Activated CD8-positive, alpha-beta T cell treated with anti-CD3 and anti-CD28 coated beads for 36 hours (primary cell): ENCODE measurements around the gene FASLG. TPM values are rescaled to one million over a fixed set of nuclear protein-coding genes. Genes with fewer than 3 reads are reported as not detected.
A peak's percentile ranks its signal among the peaks of the same experiment; 100 is the strongest.

Source experiments
- ATAC-seq: fragments of 200-7000 bp; cut with Tn5 transposase; one replicate; pipeline ENCODE4 v1.10.0; 2021; ENCODE audit warnings: mild to moderate bottlenecking, moderate library complexity
- CTCF ChIA-PET: fragments of 350-600 bp; sonication (Branson Sonifier 250); formaldehyde crosslinking; loops from one replicate; lab custom pipeline; 2021; ENCODE audit warnings: antibody characterized with exemption; lab: Charles Lee
- POLR2A ChIA-PET: fragments of 350-600 bp; sonication (Branson Sonifier 250); formaldehyde crosslinking; loops from one replicate; lab custom pipeline; 2021; ENCODE audit warnings: antibody characterized with exemption; lab: Charles Lee
- DNase-seq: peaks from one replicate; pipeline ENCODE4 v3.0.0-alpha.2; 2020
- H3K27ac Mint-ChIP-seq: one replicate; pipeline ENCODE4 v1.8.0; 2021; ENCODE audit warnings: mild to moderate bottlenecking, mixed read lengths
- H3K27me3 Mint-ChIP-seq: one replicate; pipeline ENCODE4 v1.8.0; 2021; ENCODE audit warnings: mixed read lengths
- H3K36me3 Mint-ChIP-seq: one replicate; pipeline ENCODE4 v1.8.0; 2021; ENCODE audit warnings: low read depth, mixed read lengths
- H3K4me1 Mint-ChIP-seq: one replicate; pipeline ENCODE4 v1.8.0; 2021; ENCODE audit warnings: low read depth, mixed read lengths
- H3K4me3 Mint-ChIP-seq: one replicate; pipeline ENCODE4 v1.8.0; 2021; ENCODE audit warnings: mild to moderate bottlenecking, moderate library complexity, mixed read lengths
- H3K9me3 Mint-ChIP-seq: one replicate; pipeline ENCODE4 v1.8.0; 2021; ENCODE audit warnings: mixed read lengths
- intact Hi-C: fragments of 100-400 bp; cut with micrococcal nuclease; formaldehyde crosslinking; loops from one replicate; pipeline ENCODE4 v1.10.0; 2022
- total RNA-seq, 2 experiments: library from RNA; stranded (reverse); gene quantifications; one replicate each; pipeline ENCODE4 v1.2.3, GENCODE V29; 2021
- TF ChIP-seq, protein P1 (sequence below): fragments of 200-600 bp; IDR thresholded peaks from one replicate; pipeline ENCODE4 v1.8.0; 2022; ENCODE audit warnings: antibody characterized with exemption, mild to moderate bottlenecking

FASLG gene
- total RNA-seq, 2 experiments from 2014 or later = 7.0 to 8.4 TPM

- intact Hi-C loops = no loop called here
- H3K27me3 Mint-ChIP-seq = peaks cover 12% of the 10 kb centered on the region
- no peak overlapping the region for H3K4me3 Mint-ChIP-seq
- POLR2A ChIA-PET = interaction anchor here (0.8 to 1.8 kb wide), 9 partner anchors 9 to 52 kb away, joined by 3 to 5 read pairs (median 4); partner anchors contain the start of gene FASLG
- H3K4me1 Mint-ChIP-seq = peaks cover 78% of the 10 kb centered on the region
- H3K36me3 Mint-ChIP-seq = peaks cover 3% of the 10 kb centered on the region
- CTCF ChIA-PET = interaction anchor here (0.9 to 1.7 kb wide), 9 partner anchors 11 to 67 kb away, joined by 3 to 8 read pairs (median 4); partner anchors contain the start of gene FASLG
- peak; percentile 57 for ATAC-seq
- H3K9me3 Mint-ChIP-seq = peaks cover 2% of the 10 kb centered on the region
- TF ChIP-seq, protein P1, sequence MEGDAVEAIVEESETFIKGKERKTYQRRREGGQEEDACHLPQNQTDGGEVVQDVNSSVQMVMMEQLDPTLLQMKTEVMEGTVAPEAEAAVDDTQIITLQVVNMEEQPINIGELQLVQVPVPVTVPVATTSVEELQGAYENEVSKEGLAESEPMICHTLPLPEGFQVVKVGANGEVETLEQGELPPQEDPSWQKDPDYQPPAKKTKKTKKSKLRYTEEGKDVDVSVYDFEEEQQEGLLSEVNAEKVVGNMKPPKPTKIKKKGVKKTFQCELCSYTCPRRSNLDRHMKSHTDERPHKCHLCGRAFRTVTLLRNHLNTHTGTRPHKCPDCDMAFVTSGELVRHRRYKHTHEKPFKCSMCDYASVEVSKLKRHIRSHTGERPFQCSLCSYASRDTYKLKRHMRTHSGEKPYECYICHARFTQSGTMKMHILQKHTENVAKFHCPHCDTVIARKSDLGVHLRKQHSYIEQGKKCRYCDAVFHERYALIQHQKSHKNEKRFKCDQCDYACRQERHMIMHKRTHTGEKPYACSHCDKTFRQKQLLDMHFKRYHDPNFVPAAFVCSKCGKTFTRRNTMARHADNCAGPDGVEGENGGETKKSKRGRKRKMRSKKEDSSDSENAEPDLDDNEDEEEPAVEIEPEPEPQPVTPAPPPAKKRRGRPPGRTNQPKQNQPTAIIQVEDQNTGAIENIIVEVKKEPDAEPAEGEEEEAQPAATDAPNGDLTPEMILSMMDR = no peak
- DNase-seq = peak; percentile 21
- H3K27ac Mint-ChIP-seq = peak overlapping the region; percentile 69
These were observed 16.1 kb downstream of the FASLG start for GRCh38 chr1:172674831-172675613.

DNA sequence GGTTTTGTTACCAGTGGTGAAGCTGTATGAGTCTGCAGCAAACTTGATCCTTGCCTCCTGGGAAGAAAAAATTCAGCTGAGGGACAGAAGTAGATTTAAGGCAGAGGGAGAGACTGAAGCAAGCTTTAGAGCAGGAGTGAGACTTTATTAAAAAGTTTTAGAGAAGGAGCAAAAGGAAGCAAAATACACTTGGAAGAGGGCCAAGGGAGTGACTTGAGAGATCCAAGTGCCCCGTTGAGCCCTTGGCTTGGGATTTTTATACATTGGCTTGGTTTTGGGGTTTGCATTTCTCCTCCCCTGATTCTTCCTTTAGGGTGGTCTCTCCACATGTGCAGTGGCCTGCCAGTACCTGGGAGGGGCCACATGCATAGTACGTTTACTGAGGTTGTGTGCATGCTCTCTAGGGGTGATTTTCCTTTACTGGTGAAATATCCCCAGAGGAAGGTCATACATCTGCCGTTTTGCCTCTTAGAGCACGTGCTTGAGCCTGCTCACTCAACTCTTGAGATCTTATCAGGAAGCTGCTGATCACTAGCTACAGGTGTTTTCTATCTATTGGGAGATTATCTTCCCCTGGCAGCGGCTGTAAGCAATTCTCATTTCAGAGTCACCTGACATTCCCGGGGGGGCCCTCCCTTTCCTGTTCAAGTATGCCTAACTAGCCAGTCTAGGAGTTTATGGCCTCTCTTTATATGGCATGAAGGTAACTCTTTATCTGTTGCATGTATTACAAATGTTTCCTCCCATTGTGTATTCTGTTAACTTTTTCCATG, 20.3 kb downstream of the FASLG start:
- H3K9me3 Mint-ChIP-seq = peaks cover 2% of the 10 kb centered on the region
- no peak for DNase-seq
- H3K4me1 Mint-ChIP-seq = peaks cover 51% of the 10 kb centered on the region
- peaks cover 14% of the 10 kb centered on the region for H3K27me3 Mint-ChIP-seq
- H3K36me3 Mint-ChIP-seq = no peaks in the 10 kb centered on the region
- intact Hi-C loops = no loop called here
- ATAC-seq = no peak
- ChIA-PET CTCF (interaction anchor here (0.8 to 1.6 kb wide), 4 partner anchors 9 to 48 kb away, joined by 4 to 7 read pairs (median 6); no protein-coding TSS in a partner anchor), POLR2A (interaction anchor here (1.0 to 1.7 kb wide), 3 partner anchors 17 to 30 kb away, joined by 3 read pairs; no protein-coding TSS in a partner anchor)
- H3K27ac Mint-ChIP-seq = peak overlapping the region; percentile 4
- TF ChIP-seq, protein P1 = no peak
- H3K4me3 Mint-ChIP-seq = no peak overlapping the region

DNA sequence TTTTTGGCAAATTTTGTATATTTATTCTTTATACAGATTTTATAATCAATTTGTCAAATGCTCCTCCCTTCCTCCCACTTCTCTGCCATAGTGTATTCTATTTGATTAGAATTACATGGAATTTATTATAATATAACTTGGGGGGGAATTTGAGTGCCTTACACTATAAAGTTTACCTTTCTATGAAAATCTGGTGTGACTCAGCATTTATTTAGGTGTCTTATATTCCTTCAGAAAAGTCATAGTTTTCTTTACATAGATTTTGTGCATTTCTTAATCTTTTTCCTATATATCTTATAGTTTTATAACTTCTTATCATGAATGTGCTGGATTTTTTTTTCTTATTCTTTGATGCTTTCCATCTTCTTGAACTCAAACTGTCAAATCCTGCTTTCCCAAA, 21.3 kb downstream of the FASLG start:
- ChIA-PET CTCF (interaction anchor here (0.6 to 1.5 kb wide), 2 partner anchors 10 to 39 kb away, joined by 3 to 7 read pairs; no protein-coding TSS in a partner anchor), POLR2A (interaction anchor here (1.5 kb wide), 1 partner anchor 29 kb away, joined by 3 read pairs; no protein-coding TSS in a partner anchor)
- Mint-ChIP-seq H3K4me3 (no peak overlapping the region), H3K27ac (no peak overlapping the region), H3K9me3 (peaks cover 2% of the 10 kb centered on the region), H3K4me1 (peaks cover 41% of the 10 kb centered on the region), H3K36me3 (no peaks in the 10 kb centered on the region), H3K27me3 (peaks cover 14% of the 10 kb centered on the region)
- TF ChIP-seq, protein P1 = no peak
- DNase-seq (no peak), ATAC-seq (no peak)
- intact Hi-C loops = no loop called here

DNA sequence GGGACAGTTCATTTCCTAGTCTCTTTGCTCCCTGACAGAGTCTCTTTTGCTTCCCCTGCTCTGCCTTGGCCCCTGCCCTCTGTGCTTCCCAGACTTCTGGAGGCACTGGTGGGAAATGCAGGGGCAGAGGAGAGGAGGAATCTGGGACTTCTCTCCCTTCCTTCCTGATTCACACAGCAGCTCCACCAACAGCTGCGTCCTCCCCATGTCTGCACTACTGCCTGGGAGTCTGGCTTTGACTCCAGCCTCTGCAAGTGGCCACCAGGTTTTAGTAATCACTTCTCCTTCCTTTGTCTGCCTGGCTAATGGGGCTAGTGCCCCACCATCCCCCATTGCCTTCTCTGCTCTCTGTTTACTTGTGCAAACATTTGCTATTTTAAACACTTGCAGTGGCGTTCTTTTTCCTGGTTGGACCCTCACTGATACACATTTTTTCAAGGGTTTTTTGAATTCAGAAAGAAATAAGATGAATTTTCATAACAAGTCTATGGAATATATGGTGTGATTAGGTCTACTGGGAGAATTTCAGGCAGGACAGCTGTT, 21.9 kb downstream of the FASLG start:
- H3K4me3 Mint-ChIP-seq = no peak overlapping the region
- peaks cover 35% of the 10 kb centered on the region for H3K4me1 Mint-ChIP-seq
- no peaks in the 10 kb centered on the region for H3K36me3 Mint-ChIP-seq
- intact Hi-C loops = no loop called here
- H3K27ac Mint-ChIP-seq = no peak overlapping the region
- ATAC-seq = no peak
- CTCF ChIA-PET = interaction anchor here (0.6 kb wide), 1 partner anchor 10 kb away, joined by 3 read pairs; no protein-coding TSS in a partner anchor
- TF ChIP-seq, protein P1 = no peak
- POLR2A ChIA-PET = no interaction called here
- H3K27me3 Mint-ChIP-seq = peaks cover 14% of the 10 kb centered on the region
- no peak for DNase-seq
- H3K9me3 Mint-ChIP-seq = peaks cover 2% of the 10 kb centered on the region
